ENCODE data around the gene DPP7. TPM values are rescaled to one million over a fixed set of nuclear protein-coding genes. Genes with fewer than 3 reads are reported as not detected.

Gene DPP7
- total and polyA plus RNA-seq, 2 of the 8 experiments (the other 6 are each of a cell fraction or from before 2014, with no cell fraction given): 21.2 to 26.8 TPM

DNA sequence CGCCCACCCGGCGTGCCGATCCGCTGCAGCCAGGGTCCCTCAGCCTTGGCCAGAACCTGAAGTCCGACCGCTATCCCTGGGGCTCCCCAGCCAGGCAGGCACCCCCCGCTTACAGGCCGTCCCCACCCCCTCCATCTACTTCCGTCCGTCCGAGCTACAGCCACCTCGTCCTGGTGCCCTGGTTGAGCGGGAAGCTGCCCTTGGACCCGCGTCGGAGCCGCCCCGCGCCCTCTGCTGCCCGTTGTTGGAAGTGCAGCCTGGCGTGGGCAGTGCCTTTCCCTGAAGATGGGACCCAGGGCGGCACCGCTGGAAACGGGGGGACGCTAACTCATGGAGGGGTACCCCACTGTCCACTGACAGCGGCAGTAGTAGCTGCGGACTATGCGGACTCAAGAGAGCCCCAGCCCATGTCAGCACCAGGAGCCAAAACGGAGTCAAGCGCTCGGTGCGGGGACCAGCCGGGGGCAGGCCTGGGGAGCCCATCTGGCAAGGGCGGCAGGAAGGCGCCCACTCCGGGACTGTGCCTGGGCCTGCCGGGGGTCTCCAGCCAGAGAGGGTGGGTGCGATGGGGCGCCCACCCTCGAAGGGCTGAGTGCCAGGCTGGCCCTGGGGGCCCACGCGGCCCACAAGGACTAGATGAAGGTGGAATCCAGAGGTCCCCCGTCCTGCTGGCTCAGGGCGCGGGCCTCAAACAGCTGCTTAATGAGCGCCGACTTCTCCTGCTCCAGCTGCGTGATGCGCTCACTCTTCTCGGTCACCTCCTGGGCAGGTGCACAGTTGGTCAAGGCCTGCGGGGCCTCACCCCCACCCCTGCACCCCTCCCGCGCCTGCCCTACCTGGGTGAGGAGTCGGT lies 50.3 kb downstream of the DPP7 start:
- Histone ChIP-seq H3K18ac (ENCODE audit: extremely low read depth, low read length) (peak overlapping the region; percentile 60; the same call in 1 of the 2 replicates), H2AFZ (ENCODE audit: low read length) (no peak overlapping the region), H2BK120ac (replicated peaks; ENCODE audit: low read depth, low read length) (no peak overlapping the region), H3K9me3 (ENCODE audit: insufficient read depth in 2 of 2, low read depth in 1 of 2, low read length in 1 of 2) (no peaks in the 10 kb centered on the region), H3K56ac (replicated peaks; ENCODE audit: insufficient read length, low read depth, low read length) (no peak overlapping the region), H2AK5ac (ENCODE audit: low read depth, low read length) (no peak overlapping the region), H2BK15ac (ENCODE audit: low read length) (no peak overlapping the region), H4K8ac (ENCODE audit: extremely low read depth, insufficient read depth, low read length) (no peak overlapping the region), H3K79me2 (ENCODE audit: control insufficient read depth in 1 of 2, insufficient read depth in 2 of 2, low read length in 2 of 2) (no peaks in the 10 kb centered on the region), H3K23me2 (ENCODE audit: low read depth, low read length) (0 out of 2 replicates have a peak, but pooled peaks cover under 1% of the 10 kb centered on the region), H4K91ac (replicated peaks; ENCODE audit: insufficient read length, low read length) (no peak overlapping the region), H3K4me1 (replicated peaks in 1 of 4; ENCODE audit: control insufficient read depth in 3 of 4, insufficient read depth in 4 of 4, low read length in 3 of 4) (peaks cover 0 to 13% (median 7%) of the 10 kb centered on the region in 4 experiments; a peak in 5 of 7 replicates), H3K27me3 (replicated peaks in 1 of 4; ENCODE audit: control insufficient read depth in 3 of 4, extremely low read depth in 1 of 4, insufficient read depth in 3 of 4, low read length in 3 of 4) (peaks cover 0 to 8% (median 2%) of the 10 kb centered on the region in 4 experiments; a peak in 5 of 7 replicates), H3K27ac (ENCODE audit: low read depth, low read length) (no peak overlapping the region), H3K4ac (replicated peaks; ENCODE audit: insufficient read length, low read depth, low read length) (no peak overlapping the region), H3K14ac (ENCODE audit: insufficient read length) (no peak overlapping the region), H2BK20ac (ENCODE audit: low read length) (no peak overlapping the region), H3K9ac (replicated peaks in 1 of 4; ENCODE audit: extremely low read depth in 1 of 4, low read depth in 3 of 4, low read length in 3 of 4) (no peak overlapping the region; a peak in 1 of 7 replicates), H3K4me3 (ENCODE audit: extremely low read depth in 1 of 4, insufficient read depth in 2 of 4, low read depth in 3 of 4, low read length in 4 of 4) (no peak overlapping the region), H3K36me3 (ENCODE audit: control insufficient read depth in 2 of 4, insufficient read depth in 4 of 4, low read length in 3 of 4) (no peaks in the 10 kb centered on the region), H4K5ac (ENCODE audit: insufficient read length, low read depth, low read length) (no peak overlapping the region), H2BK5ac (ENCODE audit: low read depth, low read length) (no peak overlapping the region), H3K79me1 (ENCODE audit: low read depth, low read length) (peaks cover 2% of the 10 kb centered on the region; the same call in 1 of the 2 replicates), H3K23ac (ENCODE audit: insufficient read length) (no peak overlapping the region), H2BK12ac (ENCODE audit: low read depth, low read length) (no peak overlapping the region), H4K20me1 (replicated peaks in 1 of 2; ENCODE audit: control insufficient read depth in 1 of 2, insufficient read depth in 2 of 2, low read length in 2 of 2) (peaks cover 21% of the 10 kb centered on the region in 2 experiments), H3K4me2 (ENCODE audit: insufficient read depth in 1 of 2, low read depth in 2 of 2, low read length in 2 of 2) (no peak overlapping the region)
- WGBS, 2 experiments (ENCODE audit: extremely low coverage in 1 of 2, insufficient coverage in 1 of 2, insufficient read length in 1 of 2, insufficient replicate concordance in 2 of 2, low coverage in 1 of 2, low lambda C conversion rate in 2 of 2, missing lambda C conversion rate in 1 of 2): 58% methylated on average over 50 of the region's 55 CpGs; no CpG with 5 or more reads in 1 of the 2 experiments
- peak in 1 of 2 experiments; percentile 95 for DNase-seq (ENCODE audit: low read depth in 1 of 2, low spot score in 2 of 2)
- no peak for FAIRE-seq
- POLR2A ChIA-PET (ENCODE audit: partially characterized antibody): interaction anchor here (0.7 to 1.5 kb wide), 6 partner anchors 10 to 155 kb away, joined by 3 to 7 read pairs (median 4); no protein-coding TSS in a partner anchor
- CTCF ChIA-PET (ENCODE audit: partially characterized antibody): interaction anchor here (0.6 to 13.5 kb wide), 41 partner anchors 6 to 767 kb away, joined by 3 to 291 read pairs (median 4); partner anchors contain the start of genes ABCA2, ENTPD2, FUT7 and GRIN1
- TF ChIP-seq MAFK (IDR thresholded peaks at IDR 0.05; ENCODE audit: low read depth, low read length) (no peak), NANOG (IDR thresholded peaks at IDR 0.05; ENCODE audit: insufficient read depth, low read depth, low read length, poor library complexity, severe bottlenecking) (no peak), SIRT6 (IDR thresholded peaks at IDR 0.05; ENCODE audit: low read length) (no peak), PHF8 (conservative IDR thresholded peaks at IDR 0.05; ENCODE audit: low read depth, low read length) (no peak), NRF1 (IDR thresholded peaks at IDR 0.05; ENCODE audit: low read depth, low read length) (no peak), FOSL1 (IDR thresholded peaks at IDR 0.05; ENCODE audit: insufficient read depth, low read depth, low read length) (no peak), TAF1 (IDR thresholded peaks at IDR 0.05; ENCODE audit: low read depth, low read length) (no peak), JUND (IDR thresholded peaks at IDR 0.05; ENCODE audit: low read length) (no peak), BACH1 (IDR thresholded peaks at IDR 0.05; ENCODE audit: low read length) (no peak), SP1 (IDR thresholded peaks at IDR 0.05; ENCODE audit: low read depth, low read length) (no peak), KDM5A (IDR thresholded peaks at IDR 0.05; ENCODE audit: low read length) (no peak), SAP30 (IDR thresholded peaks at IDR 0.05; ENCODE audit: insufficient read depth, insufficient replicate concordance, low read length) (no peak)
